ENCODE data around the gene SLC9A3. TPM values are rescaled to one million over a fixed set of nuclear protein-coding genes. Genes with fewer than 3 reads are reported as not detected.

The SLC9A3 gene
- polyA plus RNA-seq, 3 donors: 42.2 to 47.4 (median 42.9) TPM

DNA sequence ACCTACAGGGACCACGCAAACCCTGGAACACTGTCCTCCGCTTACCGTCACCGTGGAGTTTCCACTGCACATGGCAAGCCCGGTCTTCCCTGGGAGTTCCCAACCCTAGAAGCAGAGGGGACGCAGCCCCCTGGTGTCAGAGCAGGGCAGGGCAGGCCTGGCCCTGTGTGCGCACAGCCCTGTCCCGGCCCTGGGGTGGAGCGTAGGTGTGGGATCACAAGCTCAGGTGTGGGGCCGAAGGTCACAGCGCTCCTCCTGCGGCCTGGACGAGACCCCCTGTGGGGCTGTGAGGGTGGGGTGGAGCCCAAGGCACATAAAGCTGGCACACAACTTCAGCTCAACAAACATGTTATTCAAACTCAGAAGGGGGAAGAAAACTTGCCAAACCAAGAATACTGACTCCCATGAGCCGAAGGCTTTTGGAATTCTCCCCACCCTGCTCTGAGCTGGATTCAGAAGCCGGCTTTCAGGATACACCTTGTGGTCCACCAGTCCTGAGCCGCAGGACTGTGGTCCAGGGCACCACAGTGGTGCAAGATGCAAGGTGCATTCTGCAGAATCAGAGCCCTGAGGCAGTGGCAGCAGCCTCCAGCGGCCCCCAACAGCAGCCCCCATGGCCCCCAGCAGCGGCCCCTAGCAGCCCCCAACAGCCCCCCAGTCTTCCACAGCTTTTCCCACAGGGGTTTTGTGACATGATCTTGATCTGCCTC, 93.1 kb downstream of the SLC9A3 start:
- DNase-seq (ENCODE audit: extremely low read depth in 1 of 11, low read depth in 9 of 11, low spot score in 4 of 11): peak in 1 of 11 donors; percentile 28

- no peak for DNase-seq (ENCODE audit: extremely low read depth in 1 of 11, low read depth in 9 of 11, low spot score in 4 of 11)
These were observed 93.9 kb downstream of the SLC9A3 start for GRCh38 chr5:430214-430925.

- no peak for DNase-seq (ENCODE audit: extremely low read depth in 1 of 11, low read depth in 9 of 11, low spot score in 4 of 11)
These were observed 94.6 kb downstream of the SLC9A3 start for GRCh38 chr5:429453-430188.

DNA sequence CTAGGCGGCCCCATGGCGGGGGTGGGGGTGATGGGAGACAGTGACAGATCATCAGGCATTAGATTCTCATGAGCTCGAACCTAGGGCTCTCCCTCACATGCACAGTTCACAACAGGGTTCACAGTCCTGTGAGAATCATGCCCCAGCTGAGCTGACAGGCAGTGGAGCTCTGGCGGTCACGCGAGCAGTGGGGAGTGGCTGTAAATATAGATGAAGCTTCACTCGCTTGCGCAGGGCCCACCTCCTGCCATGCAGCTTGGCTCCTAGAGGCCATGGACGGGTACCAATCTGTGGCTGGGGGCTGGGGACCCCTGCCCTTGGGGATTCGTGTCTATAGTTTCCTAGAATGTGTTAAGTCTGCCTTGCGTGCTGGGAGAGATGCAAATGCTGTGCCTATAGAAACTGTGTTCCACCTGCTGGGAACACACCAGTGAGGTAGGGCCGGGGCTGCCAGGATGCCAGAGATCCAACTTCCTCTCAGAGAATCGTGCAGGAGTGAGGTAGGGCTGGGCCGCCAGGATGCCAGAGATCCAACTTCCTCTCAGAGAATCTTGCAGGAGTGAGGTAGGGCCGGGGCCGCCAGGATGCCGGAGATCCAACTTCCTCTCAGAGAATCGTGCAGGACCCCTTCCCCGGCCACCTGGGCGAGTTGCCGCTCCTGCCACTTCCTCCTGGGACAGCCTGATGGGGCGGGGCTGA, 95.3 kb downstream of the SLC9A3 start:
- DNase-seq (ENCODE audit: extremely low read depth in 1 of 11, low read depth in 9 of 11, low spot score in 4 of 11): no peak

- no peak for DNase-seq (ENCODE audit: extremely low read depth in 1 of 11, low read depth in 9 of 11, low spot score in 4 of 11)
These were observed 96.0 kb downstream of the SLC9A3 start for GRCh38 chr5:428219-428618.

GRCh38 chr5:427415-428087, 96.7 kb downstream of the SLC9A3 start:
- DNase-seq (ENCODE audit: extremely low read depth in 1 of 11, low read depth in 9 of 11, low spot score in 4 of 11): no peak

GRCh38 chr5:426392-426976, 97.8 kb downstream of the SLC9A3 start:
- DNase-seq (ENCODE audit: extremely low read depth in 1 of 11, low read depth in 9 of 11, low spot score in 4 of 11): no peak

DNA sequence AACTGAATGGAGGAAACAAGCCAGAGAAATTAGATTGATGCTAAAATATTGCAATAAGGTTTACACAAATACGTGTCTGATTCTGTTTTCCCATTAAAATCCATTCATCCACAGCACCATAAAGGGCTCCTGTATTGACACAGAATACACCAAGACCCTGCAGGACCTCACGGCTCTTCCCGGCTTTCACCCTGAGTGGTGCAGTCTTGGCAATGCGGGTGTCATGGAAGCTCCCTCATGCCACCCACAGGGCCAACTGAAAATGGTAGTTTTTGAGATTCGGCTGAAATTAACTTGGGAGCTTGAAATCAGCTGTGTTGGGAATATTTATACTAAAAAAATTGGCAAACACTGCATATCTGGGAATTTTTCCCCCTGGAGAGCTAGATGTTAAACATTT, 98.5 kb downstream of the SLC9A3 start:
- no peak for DNase-seq (ENCODE audit: extremely low read depth in 1 of 11, low read depth in 9 of 11, low spot score in 4 of 11)

GRCh38 chr5:424301-425110, 99.7 kb downstream of the SLC9A3 start:
- DNase-seq (ENCODE audit: extremely low read depth in 1 of 11, low read depth in 9 of 11, low spot score in 4 of 11): no peak

- DNase-seq (ENCODE audit: extremely low read depth in 1 of 11, low read depth in 9 of 11, low spot score in 4 of 11): no peak
These were observed 100.5 kb downstream of the SLC9A3 start for GRCh38 chr5:423626-424261.

DNA sequence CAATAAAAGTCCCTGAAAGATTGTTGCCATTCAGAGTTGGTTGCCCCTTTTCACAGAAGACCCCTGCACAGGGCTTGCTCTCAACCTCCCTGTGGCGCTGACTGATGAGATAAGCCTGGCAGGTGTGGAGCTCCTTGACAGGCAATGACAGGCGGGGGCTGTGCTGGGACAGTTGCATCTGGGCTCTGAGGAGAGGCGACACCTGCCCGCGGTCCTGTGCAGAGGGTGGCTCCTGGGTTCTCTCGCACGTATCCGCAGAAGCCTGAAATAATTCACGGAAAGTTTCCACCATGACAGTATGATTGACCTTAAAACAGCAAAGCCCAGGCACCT, 101.0 kb downstream of the SLC9A3 start:
- DNase-seq (ENCODE audit: extremely low read depth in 1 of 11, low read depth in 9 of 11, low spot score in 4 of 11): no peak

DNA sequence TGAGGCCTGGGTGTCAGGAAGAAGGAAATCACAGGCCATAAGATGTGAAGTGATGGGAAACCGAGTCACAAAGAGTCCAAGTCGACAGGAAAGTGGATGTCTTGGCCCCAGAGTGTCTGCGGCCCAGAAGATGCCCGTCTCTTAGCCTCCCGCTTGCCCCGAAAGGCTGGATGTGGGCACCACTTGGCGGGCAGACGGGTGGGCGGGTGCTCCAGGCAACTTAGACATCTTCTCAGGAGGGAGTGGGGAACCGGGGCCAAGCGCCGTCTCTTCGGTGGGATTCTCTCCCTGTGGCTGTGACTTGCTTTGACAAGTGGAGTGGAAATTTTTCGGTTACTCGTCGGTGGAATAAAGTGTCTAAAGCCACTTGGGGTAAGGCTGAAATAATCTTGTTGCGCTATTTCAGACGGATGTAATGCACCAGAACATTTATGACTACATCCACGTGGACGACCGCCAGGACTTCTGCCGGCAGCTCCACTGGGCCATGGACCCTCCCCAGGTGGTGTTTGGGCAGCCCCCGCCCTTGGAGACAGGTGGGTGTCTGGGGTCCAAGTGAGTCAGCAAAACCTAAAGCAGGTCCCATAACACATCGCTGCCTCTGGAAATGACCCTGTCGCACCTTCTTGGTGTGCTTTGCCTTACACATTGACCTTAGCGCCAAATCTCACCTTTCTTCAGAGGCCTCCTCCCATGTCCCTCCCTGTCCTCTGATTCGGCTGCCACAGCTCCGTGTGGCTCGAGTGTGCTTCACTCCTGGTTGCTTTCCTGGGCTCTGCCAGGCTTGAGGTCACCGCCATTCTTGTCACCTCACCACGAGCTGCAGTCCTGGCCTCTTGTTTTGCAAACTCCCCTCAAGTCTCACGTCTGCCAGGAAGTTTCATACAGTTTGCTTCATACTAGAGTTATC, 101.7 kb downstream of the SLC9A3 start:
- DNase-seq (ENCODE audit: extremely low read depth in 1 of 11, low read depth in 9 of 11, low spot score in 4 of 11): no peak

DNA sequence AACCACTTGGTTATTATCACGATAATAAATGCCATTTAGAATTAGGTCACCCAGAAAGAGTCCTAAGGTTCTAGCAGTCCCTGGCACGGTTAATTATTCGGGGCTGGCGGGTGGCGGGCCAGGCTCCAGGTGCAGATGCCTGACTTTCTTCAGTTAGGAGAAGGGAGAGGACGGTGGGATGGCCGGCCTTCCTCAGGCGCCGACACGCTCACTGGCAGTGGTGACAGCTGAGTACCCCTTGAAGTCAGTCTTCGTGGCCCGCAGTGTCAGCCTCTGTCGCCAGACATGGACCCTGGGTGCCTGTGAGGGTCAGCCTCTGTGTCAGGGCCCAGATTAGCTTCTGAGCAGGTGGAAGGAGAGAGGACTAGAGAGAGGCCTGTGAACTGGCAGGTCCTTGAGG, 102.3 kb downstream of the SLC9A3 start:
- DNase-seq (ENCODE audit: extremely low read depth in 1 of 11, low read depth in 9 of 11, low spot score in 4 of 11): no peak

DNA sequence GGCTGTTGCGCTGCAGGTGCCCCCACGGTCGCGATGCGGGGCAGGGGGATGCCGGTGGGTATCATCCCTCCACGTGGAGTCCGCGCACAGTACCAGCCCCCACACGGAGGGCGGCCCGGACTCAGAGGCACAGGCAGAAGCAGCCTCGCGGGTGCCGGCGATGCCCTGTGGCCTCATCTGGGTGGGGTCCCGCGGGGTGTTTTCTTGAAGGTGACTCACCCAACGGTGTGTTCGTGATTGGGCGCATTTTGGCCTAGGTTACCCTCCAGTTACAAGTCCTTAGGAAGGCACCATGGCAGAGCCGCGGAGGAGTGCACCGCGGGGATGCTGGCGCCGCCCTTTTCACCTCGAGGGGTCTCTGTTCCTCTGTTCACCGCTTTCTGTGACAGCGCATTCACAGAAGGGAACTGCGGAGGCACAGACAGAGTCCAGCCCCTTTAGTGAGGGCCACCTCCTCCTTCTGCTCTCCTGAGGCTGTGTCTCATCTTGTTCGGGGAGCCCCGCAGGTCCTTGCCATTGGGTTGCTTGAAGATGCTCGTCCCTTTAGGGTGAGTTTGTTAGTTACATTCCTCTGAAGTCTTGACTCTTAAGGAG, 102.9 kb downstream of the SLC9A3 start:
- DNase-seq (ENCODE audit: extremely low read depth in 1 of 11, low read depth in 9 of 11, low spot score in 4 of 11): no peak

- no peak for DNase-seq (ENCODE audit: extremely low read depth in 1 of 11, low read depth in 9 of 11, low spot score in 4 of 11)
These were observed 103.5 kb downstream of the SLC9A3 start for GRCh38 chr5:420632-421286.
